ENCODE measurements around the gene TBCD. TPM values are rescaled to one million over a fixed set of nuclear protein-coding genes. Genes with fewer than 3 reads are reported as not detected.
"Not testable (repeated sequence)": the region's sequence is repeated elsewhere in the genome, so short reads cannot be mapped to it uniquely, and the experiment has no call there.

The TBCD gene
- polyA plus RNA-seq, 1 donor from 2014 or later, result 67.2 TPM

GRCh38 chr17:82772026-82772425 is 20.2 kb downstream of the TBCD start:
- Histone ChIP-seq H3K9me2 (ENCODE audit: insufficient read depth, low read length) (no peaks in the 10 kb centered on the region), H3K27ac (ENCODE audit: low read length) (no peak overlapping the region), H3K36me3 (ENCODE audit: insufficient read depth, low read length) (peaks cover 10% of the 10 kb centered on the region), H3K79me2 (replicated peaks; ENCODE audit: insufficient read depth, low read length) (no peaks in the 10 kb centered on the region), H3K4me3 (ENCODE audit: low read length) (no peak overlapping the region), H2AFZ (ENCODE audit: low read depth, low read length) (no peak overlapping the region), H3K9ac (ENCODE audit: low read length) (no peak overlapping the region), H3K9me3 (ENCODE audit: low read length) (no peaks in the 10 kb centered on the region), H3K27me3 (ENCODE audit: insufficient read depth, low read depth, low read length) (no peaks in the 10 kb centered on the region), H4K20me1 (ENCODE audit: insufficient read depth) (no peaks in the 10 kb centered on the region), H3F3A (ENCODE audit: insufficient read depth, low read length, poor library complexity, severe bottlenecking) (no peaks in the 10 kb centered on the region), H3K4me2 (ENCODE audit: low read length) (no peak overlapping the region)
- TF ChIP-seq POLR2AphosphoS5 (IDR thresholded peaks at IDR 0.05), result no peak
- no peak for TF ChIP-seq SMC3 (conservative IDR thresholded peaks at IDR 0.05; ENCODE audit: poor library complexity)
- TF ChIP-seq RAD21 (conservative IDR thresholded peaks at IDR 0.05), result no peak
- no peak for TF ChIP-seq MXI1 (conservative IDR thresholded peaks at IDR 0.05; ENCODE audit: poor library complexity, severe bottlenecking)
- TF ChIP-seq TAF1 (IDR thresholded peaks at IDR 0.05; ENCODE audit: low read depth), result no peak
- no peak for TF ChIP-seq EZH2 (IDR thresholded peaks at IDR 0.05; ENCODE audit: borderline replicate concordance, insufficient read depth, low read length, poor library complexity, severe bottlenecking)
- no peak for TF ChIP-seq EP300 (conservative IDR thresholded peaks at IDR 0.05; ENCODE audit: poor library complexity, severe bottlenecking)
- no peak for TF ChIP-seq REST (IDR thresholded peaks at IDR 0.05; ENCODE audit: borderline replicate concordance)
- TF ChIP-seq CTCF (IDR thresholded peaks at IDR 0.05; ENCODE audit: poor library complexity, severe bottlenecking), result no peak

GRCh38 chr17:82774456-82774855 is 22.6 kb downstream of the TBCD start:
- H3K4me2 ChIP-seq (ENCODE audit: low read length); H3K4me3 ChIP-seq (ENCODE audit: low read length); H3F3A ChIP-seq (ENCODE audit: insufficient read depth, low read length, poor library complexity, severe bottlenecking); H3K36me3 ChIP-seq (ENCODE audit: insufficient read depth, low read length); H3K27me3 ChIP-seq (ENCODE audit: insufficient read depth, low read depth, low read length); H3K9me2 ChIP-seq (ENCODE audit: insufficient read depth, low read length); H3K27ac ChIP-seq (ENCODE audit: low read length); H3K79me2 ChIP-seq (replicated peaks; ENCODE audit: insufficient read depth, low read length); H4K20me1 ChIP-seq (ENCODE audit: insufficient read depth); H3K9me3 ChIP-seq (ENCODE audit: low read length); H3K9ac ChIP-seq (ENCODE audit: low read length); H2AFZ ChIP-seq (ENCODE audit: low read depth, low read length): not testable (repeated sequence)

All from neural cell (in vitro differentiated cells).